ENCODE data around the gene BANP.

Gene BANP

GRCh38 chr16:87948735-87949070 is 2.5 kb upstream of the BANP start:
- no peak for DNase-seq (ENCODE audit: low read depth, low spot score)

GRCh38 chr16:87949071-87949744 is 2.0 kb upstream of the BANP start:
- DNase-seq (ENCODE audit: low read depth, low spot score), result no peak

GRCh38 chr16:87951552-87952538 is 611 bp downstream of the BANP start:
- peak; percentile 54 for DNase-seq (ENCODE audit: low read depth, low spot score)

- no peak for DNase-seq (ENCODE audit: low read depth, low spot score)
Observed at GRCh38 chr16:87952751-87953150, 1.5 kb downstream of the BANP start.

DNA sequence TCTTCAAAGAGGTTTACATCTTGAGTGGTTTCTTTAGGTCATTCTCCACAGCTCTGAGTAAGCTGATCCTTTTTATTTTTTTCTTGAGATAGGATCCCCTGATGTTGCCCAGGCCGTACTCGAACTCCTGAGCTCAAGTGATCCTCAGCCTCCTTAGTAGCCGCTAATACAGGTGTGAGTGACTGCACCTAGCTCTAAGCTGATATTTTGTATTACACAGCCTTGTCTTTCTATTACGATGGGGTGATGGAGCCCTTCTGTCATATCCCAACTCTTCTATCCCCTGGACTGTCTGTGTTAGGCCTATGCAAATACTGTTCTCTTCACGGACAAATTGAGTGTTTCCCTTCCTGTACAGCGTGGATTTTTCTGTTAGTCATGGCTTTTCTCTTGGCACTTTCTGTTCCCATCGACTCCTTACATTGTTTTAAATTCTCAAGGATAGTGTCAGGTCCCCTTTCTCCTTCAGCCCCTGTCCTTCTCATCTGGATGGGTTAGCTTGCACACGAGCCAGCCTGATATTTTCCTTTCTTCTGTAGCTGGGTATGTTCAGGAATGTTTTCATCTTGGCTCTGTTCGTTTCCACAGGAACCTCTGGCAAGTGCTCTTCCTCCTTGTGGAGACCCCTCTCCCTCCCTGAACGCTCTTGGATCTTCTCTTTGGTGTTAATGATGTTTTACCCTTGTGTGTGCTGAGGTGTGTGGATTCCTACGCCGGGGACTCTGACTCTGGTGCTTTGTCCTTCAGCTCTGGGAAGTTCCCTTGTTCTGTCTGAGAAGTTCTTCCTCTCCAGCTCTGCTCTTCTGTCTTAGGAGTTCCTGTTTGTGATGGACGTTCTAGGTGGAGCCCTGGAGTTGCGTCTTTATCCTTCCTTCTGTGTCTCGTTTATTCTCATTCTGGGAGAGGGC is 2.3 kb downstream of the BANP start:
- peak; percentile 29 for DNase-seq (ENCODE audit: low read depth, low spot score)

- DNase-seq (ENCODE audit: low read depth, low spot score), result no peak
Observed at GRCh38 chr16:87954361-87954760, 3.1 kb downstream of the BANP start.

DNA sequence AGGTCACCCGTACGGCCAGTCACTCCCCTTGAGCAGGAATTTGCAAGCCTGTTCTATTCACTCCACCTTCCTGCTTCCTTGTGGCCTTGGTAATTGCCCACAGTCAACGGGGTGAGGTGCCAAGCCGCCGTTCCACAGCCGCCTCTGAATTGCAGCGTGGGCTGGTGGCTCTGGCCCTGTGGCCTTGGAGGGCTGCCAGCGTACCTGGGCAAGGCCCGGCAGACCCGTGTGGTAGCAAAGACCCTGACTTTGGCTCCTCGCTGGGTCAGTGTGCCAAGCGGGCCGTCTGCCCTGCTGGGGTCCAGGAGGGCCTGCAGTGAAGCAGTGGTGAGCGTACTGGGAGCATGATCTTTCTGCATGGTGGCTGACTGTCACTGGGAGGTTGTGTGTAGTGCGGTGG is 3.6 kb downstream of the BANP start:
- no peak for DNase-seq (ENCODE audit: low read depth, low spot score)

DNA sequence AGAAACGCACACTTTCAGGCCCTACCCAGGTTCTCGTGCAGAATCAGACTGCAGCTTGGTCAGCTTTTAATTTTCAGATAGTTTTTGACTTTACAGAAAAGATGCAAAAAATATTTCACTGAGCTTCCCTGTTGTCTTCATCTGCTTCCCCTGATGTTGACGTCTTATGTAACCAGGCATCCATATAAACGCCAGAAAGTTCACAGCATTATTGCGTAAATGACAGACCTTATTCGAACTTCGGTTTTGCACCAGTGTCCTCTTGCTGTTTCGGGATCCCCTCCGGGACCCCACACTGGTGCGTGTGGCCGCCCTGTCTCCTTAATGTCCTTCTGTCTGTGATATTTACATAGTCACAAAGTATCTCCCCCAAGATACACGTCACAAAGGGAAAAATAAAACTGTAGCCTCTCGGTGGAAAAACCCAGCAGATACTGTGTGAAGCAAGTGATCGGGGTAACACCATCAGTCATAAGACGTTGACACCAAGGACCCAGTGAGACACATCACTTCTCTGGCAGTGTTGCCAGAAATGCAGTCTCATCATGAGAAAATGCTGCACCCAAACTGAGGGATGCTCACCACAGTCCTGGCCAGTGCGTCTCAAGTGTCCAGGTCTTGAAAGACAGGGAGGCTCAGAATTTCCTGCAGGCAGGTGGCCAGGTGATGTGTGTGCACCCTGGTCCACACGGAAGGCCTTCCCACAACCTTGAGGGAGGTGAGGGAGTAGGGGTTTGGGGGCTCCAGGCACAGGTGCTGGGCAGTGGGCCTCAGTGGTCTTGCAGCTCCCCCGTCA is 4.3 kb downstream of the BANP start:
- peak; percentile 39 for DNase-seq (ENCODE audit: low read depth, low spot score)

DNA sequence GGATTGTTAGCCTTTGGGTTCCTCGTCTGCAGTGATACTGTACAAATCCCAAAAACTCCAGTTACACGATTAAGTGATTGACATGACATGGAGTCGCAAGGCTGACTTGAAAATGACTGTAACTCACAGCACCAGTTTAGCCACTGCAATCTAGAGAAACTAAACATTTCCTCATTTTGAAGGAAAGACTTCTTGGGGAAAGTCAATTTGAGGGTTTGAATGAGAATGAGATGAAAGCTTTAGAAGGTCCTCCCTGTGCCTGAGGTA is 4.8 kb downstream of the BANP start:
- DNase-seq (ENCODE audit: low read depth, low spot score), result no peak

DNA sequence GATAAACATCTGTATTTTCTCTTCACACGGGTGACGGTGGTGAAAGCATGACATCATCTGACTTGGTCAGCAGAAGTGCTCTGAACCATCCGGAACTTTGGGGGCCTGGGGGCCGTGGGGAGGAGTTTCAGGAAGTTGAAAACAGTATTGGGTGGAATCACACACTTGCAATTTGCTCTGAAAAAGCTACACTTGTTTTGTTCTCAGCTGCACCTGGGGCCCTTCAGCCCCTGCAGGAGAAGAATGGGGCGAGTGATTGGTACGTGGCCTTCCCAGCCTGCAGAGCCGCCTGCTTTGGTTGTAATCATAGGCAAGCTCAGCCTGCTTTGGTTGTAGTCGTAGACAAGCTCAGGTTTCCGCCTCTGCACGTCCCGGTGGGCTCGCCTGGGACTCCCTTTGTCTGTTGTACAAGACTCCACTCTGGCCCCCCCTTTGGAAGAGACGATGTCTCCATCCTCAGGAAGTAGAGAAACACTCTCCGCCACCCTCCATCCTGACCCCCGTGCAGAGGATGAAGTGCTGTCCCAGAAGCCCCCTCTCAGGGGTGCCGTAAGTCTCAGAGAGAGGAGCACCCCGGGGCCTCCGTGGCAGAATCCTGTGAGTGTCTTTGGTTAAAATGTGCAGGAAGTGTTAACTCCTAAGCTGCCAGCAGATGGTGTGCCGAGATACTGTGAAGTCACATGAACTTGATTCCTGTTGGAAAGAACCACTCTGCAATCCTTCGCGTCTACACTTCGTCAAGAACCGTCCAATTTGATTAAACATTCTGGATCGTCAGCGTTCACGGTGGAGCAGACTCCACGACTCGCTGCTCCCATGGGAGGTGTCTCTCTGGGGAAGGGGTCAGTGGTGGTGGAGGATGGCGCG is 5.4 kb downstream of the BANP start:
- peak; percentile 77 for DNase-seq (ENCODE audit: low read depth, low spot score)

- DNase-seq (ENCODE audit: low read depth, low spot score), result no peak
Observed at GRCh38 chr16:87957296-87958094, 6.3 kb downstream of the BANP start.

- no peak for DNase-seq (ENCODE audit: low read depth, low spot score)
Observed at GRCh38 chr16:87958632-87959031, 7.4 kb downstream of the BANP start.

DNA sequence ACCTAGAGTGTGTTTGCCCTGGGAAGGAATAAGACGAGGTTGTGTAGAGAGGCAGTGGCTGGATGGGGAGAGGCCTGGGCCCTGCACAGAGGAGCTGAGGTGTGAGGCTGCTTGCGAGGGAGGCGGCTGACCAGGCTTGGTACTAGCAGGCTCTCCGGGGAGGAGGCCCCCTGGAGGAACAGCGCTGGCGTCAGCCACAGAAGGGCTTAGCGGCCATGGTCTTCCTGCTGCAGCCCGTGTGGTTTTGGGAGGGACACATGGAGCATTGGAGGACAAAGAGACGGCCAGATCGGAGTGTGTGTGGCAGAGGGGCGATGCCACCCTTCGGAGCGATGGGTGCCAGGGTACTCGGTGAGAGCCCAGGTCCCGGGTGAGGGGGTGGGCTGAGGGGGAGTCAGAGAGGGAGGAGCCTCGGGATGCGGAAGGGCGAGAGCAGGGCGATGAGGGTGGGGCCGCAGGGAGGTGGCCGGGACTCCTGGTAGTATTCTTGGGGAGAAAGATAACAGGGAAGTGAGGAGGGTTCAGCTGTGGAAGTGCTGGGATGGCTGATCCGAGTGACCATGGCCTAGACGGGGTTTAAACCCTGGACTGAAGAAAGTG is 8.3 kb downstream of the BANP start:
- no peak for DNase-seq (ENCODE audit: low read depth, low spot score)

DNA sequence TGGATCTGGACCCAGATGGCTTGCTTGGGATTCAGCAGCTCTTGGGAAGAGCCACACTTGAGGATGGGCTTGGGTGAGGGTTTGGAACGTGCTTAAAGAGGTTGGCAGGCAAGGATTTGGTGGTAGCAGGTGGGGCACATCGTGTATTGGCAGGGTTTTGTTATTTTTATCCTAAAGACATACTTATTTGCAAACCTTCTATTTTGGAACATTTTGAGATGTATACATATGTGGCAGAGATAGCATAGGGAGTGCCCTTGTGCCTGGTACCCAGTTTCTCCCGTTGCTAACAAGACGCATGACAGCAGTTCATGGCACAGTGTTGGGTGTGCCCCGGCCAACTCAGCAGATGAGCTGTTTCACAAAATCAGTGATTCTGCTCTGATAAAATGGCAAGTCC is 9.1 kb downstream of the BANP start:
- DNase-seq (ENCODE audit: low read depth, low spot score), result no peak

- DNase-seq (ENCODE audit: low read depth, low spot score), result no peak
Observed at GRCh38 chr16:87960852-87961251, 9.6 kb downstream of the BANP start.

GRCh38 chr16:87961623-87962022 is 10.4 kb downstream of the BANP start:
- peak; percentile 25 for DNase-seq (ENCODE audit: low read depth, low spot score)

GRCh38 chr16:87963400-87963799 is 12.2 kb downstream of the BANP start:
- DNase-seq (ENCODE audit: low read depth, low spot score), result peak; percentile 83

- DNase-seq (ENCODE audit: low read depth, low spot score), result peak; percentile 72
Observed at GRCh38 chr16:87964049-87964659, 12.9 kb downstream of the BANP start.

- DNase-seq (ENCODE audit: low read depth, low spot score), result no peak
Observed at GRCh38 chr16:87965417-87965816, 14.2 kb downstream of the BANP start.

Measured in astrocyte of the hippocampus (primary cell).